SU-DHL-6 (cell line): ENCODE results near the gene COX10.
A peak's percentile ranks its signal among the peaks of the same experiment; 100 is the strongest.

Experiments used
- H2AFZ ChIP-seq: fragments of 200-600 bp; sonication (generic); 2 replicates; pipeline ENCODE4 v1.6.1; 2014; ENCODE audit warnings: low read depth, mild to moderate bottlenecking, moderate library complexity, mixed read lengths, antibody characterized with exemption, low read length; ENCODE audit not compliant: severe bottlenecking
- H3F3A ChIP-seq: fragments of 200-600 bp; shearing (Covaris generic); 2 replicates; pipeline ENCODE4 v1.6.0; 2016; ENCODE audit warnings: antibody characterized with exemption, mild to moderate bottlenecking; ENCODE audit not compliant: insufficient read depth
- H3K27ac ChIP-seq: fragments of 200-600 bp; sonication (generic); 2 replicates; pipeline ENCODE4 v1.5.1; 2016; ENCODE audit warnings: low read depth, mild to moderate bottlenecking, low read length, moderate library complexity, mixed read lengths
- H3K27me3 ChIP-seq: fragments of 200-600 bp; sonication (generic), shearing (Covaris generic); 2 replicates; pipeline ENCODE4 v1.6.0; 2014; ENCODE audit warnings: mild to moderate bottlenecking, low read length
- H3K36me3 ChIP-seq: fragments of 200-600 bp; sonication (generic); 2 replicates; pipeline ENCODE4 v1.6.1; 2014; ENCODE audit warnings: mild to moderate bottlenecking, low read length, mixed read lengths
- H3K4me2 ChIP-seq: fragments of 300-600, 200-600 bp; shearing (Covaris generic), sonication (generic); 2 replicates; pipeline ENCODE4 v1.6.0; 2014; ENCODE audit warnings: low read length, low read depth, mild to moderate bottlenecking; ENCODE audit not compliant: poor library complexity, severe bottlenecking
- H3K4me3 ChIP-seq: fragments of 200-600 bp; sonication (generic); 2 replicates; pipeline ENCODE4 v1.5.1; 2014; ENCODE audit warnings: antibody characterized with exemption, low read length, mild to moderate bottlenecking, mixed read lengths; ENCODE audit not compliant: insufficient read depth, poor library complexity, severe bottlenecking
- H3K79me2 ChIP-seq: fragments of 200-600 bp; sonication (generic); 2 replicates; pipeline ENCODE4 v1.6.1; 2014; ENCODE audit warnings: mild to moderate bottlenecking, low read length, moderate library complexity; ENCODE audit not compliant: insufficient read depth
- H3K9ac ChIP-seq: fragments of 200-600 bp; sonication (generic); 2 replicates; pipeline ENCODE4 v1.7.0; 2014; ENCODE audit warnings: mild to moderate bottlenecking, low read length
- H3K9me2 ChIP-seq: fragments of 200-600 bp; sonication (generic); replicated peaks from 2 replicates; pipeline ENCODE4 v1.6.1; 2014; ENCODE audit warnings: low read length; ENCODE audit not compliant: insufficient read depth
- H3K9me3 ChIP-seq: fragments of 200-600 bp; sonication (generic); 2 replicates; pipeline ENCODE4 v1.6.1; 2014; ENCODE audit warnings: low read length, mixed read lengths; ENCODE audit not compliant: insufficient read depth
- H4K20me1 ChIP-seq: fragments of 200-600 bp; sonication (generic); 2 replicates; pipeline ENCODE4 v1.6.1; 2014; ENCODE audit warnings: low read depth, mild to moderate bottlenecking, antibody characterized with exemption, low read length, moderate library complexity, mixed read lengths
- CTCF ChIP-seq: fragments of 200-600 bp; sonication (generic); IDR thresholded peaks from one replicate; pipeline ENCODE4 v1.5.1; 2017; ENCODE audit warnings: antibody characterized with exemption, mild to moderate bottlenecking, low read length, moderate library complexity; ENCODE audit not compliant: insufficient read depth, poor library complexity, severe bottlenecking
- EZH2phosphoT487 ChIP-seq: fragments of 200-600 bp; sonication (generic), shearing (Covaris generic); conservative IDR thresholded peaks from 2 replicates; pipeline ENCODE4 v1.6.1; 2018; ENCODE audit warnings: mild to moderate bottlenecking, antibody characterized with exemption, low read length, moderate library complexity, mixed read lengths

COX10 gene

GRCh38 chr17:14196377-14196997 lies 127.2 kb downstream of the COX10 start:
- H3F3A ChIP-seq: no peaks in the 10 kb centered on the region
- H3K79me2 ChIP-seq: no peaks in the 10 kb centered on the region
- H3K36me3 ChIP-seq: no peaks in the 10 kb centered on the region; the same call in 1 of the 2 replicates
- H4K20me1 ChIP-seq: no peaks in the 10 kb centered on the region
- no peaks in the 10 kb centered on the region for H3K9me2 ChIP-seq
- no peak overlapping the region for H3K9ac ChIP-seq
- no peaks in the 10 kb centered on the region for H3K27me3 ChIP-seq
- no peak overlapping the region for H3K4me2 ChIP-seq
- H3K9me3 ChIP-seq: no peaks in the 10 kb centered on the region
- TF ChIP-seq CTCF (peak; percentile 18), EZH2phosphoT487 (no peak)
- no peak overlapping the region for H3K4me3 ChIP-seq
- no peak overlapping the region for H3K27ac ChIP-seq
- no peak overlapping the region for H2AFZ ChIP-seq

DNA sequence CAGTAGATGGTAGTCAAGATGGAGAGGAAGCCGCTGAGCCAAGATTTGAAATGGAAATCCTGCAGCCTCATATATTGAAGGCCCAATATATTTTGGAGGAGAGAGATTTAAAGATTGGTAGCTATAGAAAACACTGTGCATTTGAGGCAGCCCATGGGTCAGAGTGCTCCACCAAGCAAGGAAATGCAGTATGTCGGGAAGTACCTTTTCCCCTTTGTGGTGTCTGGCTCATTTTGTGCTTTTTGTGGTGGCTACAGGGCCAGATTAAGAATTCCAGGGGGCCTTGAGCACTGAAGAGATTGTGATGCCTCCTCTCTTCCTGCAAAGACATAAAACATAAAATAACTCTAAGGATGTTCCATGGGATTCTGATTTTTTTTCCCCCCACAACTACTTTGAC lies 127.8 kb downstream of the COX10 start:
- Histone ChIP-seq H3F3A (no peaks in the 10 kb centered on the region), H3K4me3 (no peak overlapping the region), H4K20me1 (no peaks in the 10 kb centered on the region), H3K9me2 (no peaks in the 10 kb centered on the region), H3K27me3 (no peaks in the 10 kb centered on the region), H3K9me3 (no peaks in the 10 kb centered on the region), H3K9ac (no peak overlapping the region), H3K79me2 (no peaks in the 10 kb centered on the region), H3K27ac (no peak overlapping the region), H3K36me3 (no peaks in the 10 kb centered on the region; the same call in 1 of the 2 replicates), H2AFZ (no peak overlapping the region), H3K4me2 (no peak overlapping the region)
- TF ChIP-seq EZH2phosphoT487 (no peak), CTCF (no peak)

DNA sequence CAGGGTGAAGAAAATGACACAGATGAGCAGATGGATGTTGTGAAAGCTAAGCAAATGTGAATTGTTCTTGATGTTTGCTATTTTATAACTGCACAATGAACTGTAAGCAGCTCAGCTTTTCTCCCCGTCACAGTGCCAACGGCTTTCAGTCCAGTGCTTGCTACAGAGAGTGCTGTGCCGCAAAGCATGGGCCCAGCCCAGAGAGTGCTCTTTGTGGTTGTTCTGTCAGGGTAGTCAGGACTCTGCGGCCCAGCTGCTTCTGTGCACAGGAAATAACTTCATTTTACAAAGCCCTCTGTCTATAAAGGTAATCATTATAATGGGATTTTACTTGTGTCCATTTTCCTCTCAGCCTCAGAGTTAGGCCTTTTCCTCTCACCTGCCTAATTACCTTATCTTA lies 128.3 kb downstream of the COX10 start:
- H3K4me3 ChIP-seq: no peak overlapping the region
- H3K27ac ChIP-seq: no peak overlapping the region
- H3K36me3 ChIP-seq: no peaks in the 10 kb centered on the region; the same call in 1 of the 2 replicates
- H3K79me2 ChIP-seq: no peaks in the 10 kb centered on the region
- H3K9me3 ChIP-seq: no peaks in the 10 kb centered on the region
- no peaks in the 10 kb centered on the region for H4K20me1 ChIP-seq
- no peaks in the 10 kb centered on the region for H3F3A ChIP-seq
- no peaks in the 10 kb centered on the region for H3K27me3 ChIP-seq
- H3K4me2 ChIP-seq: no peak overlapping the region
- no peak overlapping the region for H3K9ac ChIP-seq
- H3K9me2 ChIP-seq: no peaks in the 10 kb centered on the region
- TF ChIP-seq EZH2phosphoT487 (no peak), CTCF (no peak)
- H2AFZ ChIP-seq: no peak overlapping the region
